H1 (cell line): ENCODE measurements around the gene KCNN1. TPM values are rescaled to one million over a fixed set of nuclear protein-coding genes. Genes with fewer than 3 reads are reported as not detected.
"Not testable (repeated sequence)": the region's sequence is repeated elsewhere in the genome, so short reads cannot be mapped to it uniquely, and the experiment has no call there.

Source experiments
- CTCF ChIA-PET: fragments of 300-600 bp; sonication (Branson Sonifier 250); formaldehyde crosslinking; loops from one replicate; lab custom pipeline; 2021; ENCODE audit not compliant: partially characterized antibody; lab: Charles Lee
- POLR2A ChIA-PET: fragments of 300-600 bp; sonication (Branson Sonifier 250); formaldehyde crosslinking; loops from one replicate; lab custom pipeline; 2021; ENCODE audit warnings: inconsistent platforms; ENCODE audit not compliant: partially characterized antibody; lab: Charles Lee
- DNase-seq, 2 experiments: peaks; one replicate each; pipeline versions ENCODE4 v3.0.0 to v3.0.0-alpha.2; 2010 to 2022; ENCODE audit warnings: low spot score in 2 of 2, low read depth in 1 of 2, mixed read lengths in 1 of 2
- FAIRE-seq: peaks from 2 replicates; lab custom pipeline; 2011; peaks lifted over from hg19 to GRCh38; lab: Jason Lieb, UNC
- H2AFZ ChIP-seq: 2 replicates; pipeline ENCODE4 v1.8.1; 2012; ENCODE audit warnings: low read length, inconsistent platforms
- H2AK5ac ChIP-seq: 2 replicates; pipeline ENCODE4 v1.6.1; 2013; ENCODE audit warnings: low read depth, low read length
- H2BK120ac ChIP-seq: replicated peaks from 2 replicates; pipeline ENCODE3; 2013; ENCODE audit warnings: low read depth, low read length, inconsistent platforms
- H2BK12ac ChIP-seq: 2 replicates; pipeline ENCODE4 v1.6.1; 2013; ENCODE audit warnings: low read depth, low read length
- H2BK15ac ChIP-seq: 2 replicates; pipeline ENCODE4 v1.6.1; 2013; ENCODE audit warnings: low read length
- H2BK20ac ChIP-seq: 2 replicates; pipeline ENCODE4 v1.6.1; 2013; ENCODE audit warnings: low read length
- H2BK5ac ChIP-seq: 2 replicates; pipeline ENCODE4 v1.6.1; 2013; ENCODE audit warnings: low read depth, low read length
- H3K14ac ChIP-seq: 2 replicates; pipeline ENCODE4 v1.6.1; 2013; ENCODE audit warnings: inconsistent platforms; ENCODE audit not compliant: insufficient read length
- H3K18ac ChIP-seq: 2 replicates; pipeline ENCODE4 v1.6.1; 2013; ENCODE audit warnings: low read length; ENCODE audit errors: extremely low read depth
- H3K23ac ChIP-seq: 2 replicates; pipeline ENCODE4 v1.6.1; 2013; ENCODE audit warnings: inconsistent platforms; ENCODE audit not compliant: insufficient read length
- H3K23me2 ChIP-seq: 2 replicates; pipeline ENCODE4 v1.6.1; 2013; ENCODE audit warnings: low read depth, low read length
- H3K27ac ChIP-seq: 2 replicates; pipeline ENCODE4 v1.6.1; 2011; ENCODE audit warnings: low read depth, low read length, inconsistent platforms
- H3K27me3 ChIP-seq, 4 experiments: replicated peaks in 1 of 4; 1 replicate in 1 of 4; 2 replicates in 3 of 4; pipeline versions ENCODE4 v1.6.1 to v1.8.1; 2011 to 2013; ENCODE audit warnings: low read length in 3 of 4, mild to moderate bottlenecking in 3 of 4, inconsistent platforms in 2 of 4, mixed read lengths in 2 of 4, moderate library complexity in 1 of 4; ENCODE audit not compliant: control insufficient read depth in 3 of 4, insufficient read depth in 3 of 4; ENCODE audit errors: extremely low read depth in 1 of 4
- H3K36me3 ChIP-seq, 4 experiments: 2 replicates each; pipeline versions ENCODE4 v1.6.1 to v1.8.1; 2011 to 2013; ENCODE audit warnings: mild to moderate bottlenecking in 4 of 4, low read length in 3 of 4, moderate library complexity in 2 of 4, control low read depth in 1 of 4, inconsistent platforms in 1 of 4; ENCODE audit not compliant: insufficient read depth in 4 of 4, control insufficient read depth in 2 of 4
- H3K4ac ChIP-seq: replicated peaks from 2 replicates; pipeline ENCODE3; 2013; ENCODE audit warnings: low read length, low read depth, mixed read lengths, inconsistent platforms; ENCODE audit not compliant: insufficient read length
- H3K4me1 ChIP-seq, 4 experiments: replicated peaks in 1 of 4; 1 replicate in 1 of 4; 2 replicates in 3 of 4; pipeline versions ENCODE4 v1.6.1 to v1.8.1; 2011 to 2013; ENCODE audit warnings: low read length in 3 of 4, inconsistent platforms in 2 of 4, mixed read lengths in 1 of 4; ENCODE audit not compliant: insufficient read depth in 4 of 4, control insufficient read depth in 3 of 4
- H3K4me2 ChIP-seq, 2 experiments: 2 replicates each; pipeline versions ENCODE4 v1.6.1 to v1.8.1; 2011 to 2013; ENCODE audit warnings: low read depth in 2 of 2, low read length in 2 of 2, control low read depth in 1 of 2, inconsistent platforms in 1 of 2, mild to moderate bottlenecking in 1 of 2; ENCODE audit not compliant: insufficient read depth in 1 of 2
- H3K4me3 ChIP-seq, 4 experiments: fragments of 200-600, 300-600 bp in 1 of 4; sonication (generic), shearing (Covaris generic), sonication (Bioruptor Twin) in 1 of 4; 2 replicates each; pipeline versions ENCODE4 v1.5.1 to v1.8.1; 2011 to 2016; ENCODE audit warnings: low read length in 4 of 4, low read depth in 3 of 4, control low read depth in 2 of 4, inconsistent platforms in 2 of 4, mild to moderate bottlenecking in 2 of 4, mixed read lengths in 1 of 4, moderate library complexity in 1 of 4; ENCODE audit not compliant: insufficient read depth in 2 of 4; ENCODE audit errors: extremely low read depth in 1 of 4
- H3K56ac ChIP-seq: replicated peaks from 2 replicates; pipeline ENCODE3; 2013; ENCODE audit warnings: low read depth, mild to moderate bottlenecking, mixed read lengths, low read length, inconsistent platforms; ENCODE audit not compliant: insufficient read length
- H3K79me1 ChIP-seq: 2 replicates; pipeline ENCODE4 v1.6.1; 2013; ENCODE audit warnings: low read depth, low read length, control low read depth
- H3K79me2 ChIP-seq, 2 experiments: 2 replicates each; pipeline versions ENCODE4 v1.6.1 to v1.8.1; 2012 to 2013; ENCODE audit warnings: low read length in 2 of 2, mild to moderate bottlenecking in 2 of 2, inconsistent platforms in 1 of 2; ENCODE audit not compliant: insufficient read depth in 2 of 2, control insufficient read depth in 1 of 2
- H3K9ac ChIP-seq, 4 experiments: replicated peaks in 1 of 4; 1 replicate in 1 of 4; 2 replicates in 3 of 4; pipeline versions ENCODE4 v1.6.1 to v1.8.1; 2011 to 2013; ENCODE audit warnings: low read depth in 3 of 4, low read length in 3 of 4, control low read depth in 2 of 4, mild to moderate bottlenecking in 2 of 4, moderate library complexity in 2 of 4, inconsistent platforms in 1 of 4; ENCODE audit errors: extremely low read depth in 1 of 4
- H3K9me3 ChIP-seq, 2 experiments: 2 replicates each; pipeline versions ENCODE4 v1.6.1 to v1.8.1; 2012 to 2013; ENCODE audit warnings: mild to moderate bottlenecking in 2 of 2, moderate library complexity in 2 of 2, control low read depth in 1 of 2, inconsistent platforms in 1 of 2, low read depth in 1 of 2, low read length in 1 of 2, mixed read lengths in 1 of 2; ENCODE audit not compliant: insufficient read depth in 2 of 2
- H4K20me1 ChIP-seq, 2 experiments: replicated peaks in 1 of 2; 2 replicates each; pipeline versions ENCODE3 to v1.8.1; 2011 to 2013; ENCODE audit warnings: inconsistent platforms in 2 of 2, low read length in 2 of 2, mild to moderate bottlenecking in 1 of 2; ENCODE audit not compliant: insufficient read depth in 2 of 2, control insufficient read depth in 1 of 2
- H4K5ac ChIP-seq: 2 replicates; pipeline ENCODE4 v1.6.1; 2013; ENCODE audit warnings: low read length, low read depth, mixed read lengths, inconsistent platforms; ENCODE audit not compliant: insufficient read length
- H4K8ac ChIP-seq: 2 replicates; pipeline ENCODE4 v1.8.0; 2013; ENCODE audit warnings: mild to moderate bottlenecking, moderate library complexity, low read length, inconsistent platforms; ENCODE audit not compliant: insufficient read depth; ENCODE audit errors: extremely low read depth
- H4K91ac ChIP-seq: replicated peaks from 2 replicates; pipeline ENCODE3; 2013; ENCODE audit warnings: low read length, mixed read lengths, inconsistent platforms; ENCODE audit not compliant: insufficient read length
- WGBS, 2 experiments: shearing (Covaris generic) in 1 of 2; methylation state at CpG; one replicate each; pipeline versions ENCODE4 v1.1.6 to v1.1.7; 2013 to 2015; ENCODE audit warnings: low lambda C conversion rate in 2 of 2, mixed read lengths in 2 of 2, inconsistent platforms in 1 of 2, low coverage in 1 of 2, missing lambda C conversion rate in 1 of 2; ENCODE audit not compliant: insufficient replicate concordance in 2 of 2, insufficient coverage in 1 of 2, insufficient read length in 1 of 2; ENCODE audit errors: extremely low coverage in 1 of 2, missing lambda C conversion rate in 1 of 2; 5-methylcytosine and 5-hydroxymethylcytosine counted together
- polyA plus RNA-seq, 7 experiments: library from polyadenylated mRNA; depleted of rRNA in 3 of 7; stranded (reverse) in 5 of 7; unstranded in 2 of 7; fragments of >200 nt in 5 of 7; fragments of 200-250 nt in 2 of 7; gene quantifications; 1 replicate in 5 of 7; 2 replicates in 1 of 7; 4 replicates in 1 of 7; pipeline versions ENCODE4 v1.2.1 to v1.2.3, GENCODE V29; 2011 to 2013; ENCODE audit warnings: missing spikeins in 2 of 7, mixed read lengths in 2 of 7
- total RNA-seq: library from RNA; stranded (reverse); fragmentation: NEBNext Ultra II Directional; extraction: Animal tissue kit (Norgen Biotek cat#: 25700); gene quantifications from 2 replicates; pipeline ENCODE4 v1.2.1, GENCODE V29; 2021

The KCNN1 gene
- total and polyA plus RNA-seq, 2 of the 8 experiments (the other 6 are each of a cell fraction or from before 2014, with no cell fraction given), result 11.0 to 12.5 TPM

- FAIRE-seq, H3K14ac ChIP-seq, H3K9ac ChIP-seq, H2AK5ac ChIP-seq, H2BK120ac ChIP-seq, H2BK5ac ChIP-seq, H3K79me2 ChIP-seq, H3K79me1 ChIP-seq, H4K8ac ChIP-seq, H3K27ac ChIP-seq, H3K4me2 ChIP-seq, H4K5ac ChIP-seq, H2AFZ ChIP-seq, H2BK12ac ChIP-seq, H3K4me3 ChIP-seq, H3K27me3 ChIP-seq, H3K4me1 ChIP-seq, H3K23ac ChIP-seq, H4K20me1 ChIP-seq, H2BK20ac ChIP-seq, H3K23me2 ChIP-seq, H3K9me3 ChIP-seq, H4K91ac ChIP-seq, H3K4ac ChIP-seq, H3K56ac ChIP-seq, H3K18ac ChIP-seq, H2BK15ac ChIP-seq, DNase-seq: not testable (repeated sequence)
- ChIA-PET CTCF (interaction anchor here (1.6 kb wide), 1 partner anchor 44 kb away, joined by 3 read pairs; no protein-coding TSS in a partner anchor), POLR2A (interaction anchor here (1.3 to 1.4 kb wide), 2 partner anchors 41 to 54 kb away, joined by 3 to 4 read pairs; partner anchors contain the start of gene CCDC124)
- 85% methylated on average over 8 of the region's 8 CpGs; no CpG with 5 or more reads in 1 of the 2 experiments for WGBS, 2 experiments
- peaks cover 0 to 10% (median under 1%) of the 10 kb centered on the region in 4 experiments; a peak in 2 of 8 replicates for H3K36me3 ChIP-seq
Measured at GRCh38 chr19:17986569-17986968, 19.7 kb downstream of the KCNN1 start.
